Naive thymus-derived CD4-positive, alpha-beta T cell (primary cell): ENCODE measurements around the gene SYT10. TPM values are rescaled to one million over a fixed set of nuclear protein-coding genes. Genes with fewer than 3 reads are reported as not detected.
"Not testable (repeated sequence)": the region's sequence is repeated elsewhere in the genome, so short reads cannot be mapped to it uniquely, and the experiment has no call there.

ENCODE experiments used
- ATAC-seq: fragments of 150-1000 bp; cut with Tn5 transposase; 2 replicates; pipeline ENCODE4 v1.10.0; 2021; ENCODE audit warnings: mild to moderate bottlenecking, moderate library complexity
- CTCF ChIA-PET: fragments of 350-600 bp; sonication (Branson Sonifier 250); formaldehyde crosslinking; loops from one replicate; lab custom pipeline; 2021; ENCODE audit warnings: antibody characterized with exemption; lab: Charles Lee
- POLR2A ChIA-PET: fragments of 350-600 bp; sonication (Branson Sonifier 250); formaldehyde crosslinking; loops from one replicate; lab custom pipeline; 2021; ENCODE audit warnings: antibody characterized with exemption, inconsistent platforms; lab: Charles Lee
- DNase-seq, 9 donors: peaks; one replicate each; pipeline versions ENCODE4 v3.0.0 to v3.0.0-alpha.2; 2020 to 2022; ENCODE audit warnings: mixed read lengths in 1 of 9
- H3K27ac ChIP-seq: one replicate; pipeline ENCODE4 v1.7.0; 2013; ENCODE audit warnings: mild to moderate bottlenecking, low read depth, low read length, moderate library complexity
- H3K27me3 ChIP-seq, 2 donors: one replicate each; pipeline ENCODE4 v1.7.0; 2013; ENCODE audit warnings: low read length in 2 of 2, mild to moderate bottlenecking in 2 of 2, moderate library complexity in 2 of 2; ENCODE audit not compliant: control insufficient read depth in 2 of 2, insufficient read depth in 2 of 2
- H3K36me3 ChIP-seq, 3 experiments: 1 replicate in 2 of 3; 2 replicates in 1 of 3; pipeline ENCODE4 v1.7.0; 2013; ENCODE audit warnings: low read length in 3 of 3, mild to moderate bottlenecking in 3 of 3, moderate library complexity in 1 of 3; ENCODE audit not compliant: insufficient read depth in 3 of 3, control insufficient read depth in 2 of 3
- H3K4me1 ChIP-seq, 2 donors: one replicate each; pipeline ENCODE4 v1.7.0; 2013; ENCODE audit warnings: low read length in 2 of 2, mild to moderate bottlenecking in 2 of 2, moderate library complexity in 1 of 2; ENCODE audit not compliant: control insufficient read depth in 2 of 2, insufficient read depth in 2 of 2
- H3K4me3 ChIP-seq: 2 replicates; pipeline ENCODE4 v1.7.0; 2013; ENCODE audit warnings: mild to moderate bottlenecking, low read length
- H3K9me3 ChIP-seq, 3 experiments: 1 replicate in 2 of 3; 2 replicates in 1 of 3; pipeline ENCODE4 v1.7.0; 2013; ENCODE audit warnings: low read length in 3 of 3; ENCODE audit not compliant: control insufficient read depth in 2 of 3
- H3K27ac Mint-ChIP-seq, 9 donors: one replicate each; pipeline ENCODE4 v1.8.0; 2020 to 2022; ENCODE audit warnings: mixed read lengths in 9 of 9, mild to moderate bottlenecking in 8 of 9, moderate library complexity in 5 of 9, inconsistent platforms in 2 of 9
- H3K27me3 Mint-ChIP-seq, 5 donors: one replicate each; pipeline ENCODE4 v1.8.0; 2021 to 2022; ENCODE audit warnings: mixed read lengths in 5 of 5, mild to moderate bottlenecking in 1 of 5
- H3K36me3 Mint-ChIP-seq, 5 donors: one replicate each; pipeline ENCODE4 v1.8.0; 2020 to 2022; ENCODE audit warnings: mixed read lengths in 5 of 5, mild to moderate bottlenecking in 3 of 5, inconsistent platforms in 1 of 5
- H3K4me1 Mint-ChIP-seq, 7 donors: one replicate each; pipeline ENCODE4 v1.8.0; 2020 to 2022; ENCODE audit warnings: mixed read lengths in 7 of 7, mild to moderate bottlenecking in 3 of 7, inconsistent platforms in 1 of 7
- H3K4me3 Mint-ChIP-seq, 10 donors: one replicate each; pipeline ENCODE4 v1.8.0; 2020 to 2022; ENCODE audit warnings: mild to moderate bottlenecking in 10 of 10, mixed read lengths in 10 of 10, moderate library complexity in 6 of 10, inconsistent platforms in 2 of 10
- H3K9me3 Mint-ChIP-seq, 11 donors: one replicate each; pipeline ENCODE4 v1.8.0; 2020 to 2022; ENCODE audit warnings: mixed read lengths in 11 of 11, mild to moderate bottlenecking in 4 of 11, inconsistent platforms in 1 of 11, moderate library complexity in 1 of 11
- intact Hi-C, 2 donors: fragments of 100-400 bp; cut with micrococcal nuclease; formaldehyde crosslinking; loops; one replicate each; pipeline ENCODE4 v1.15.1; 2023
- polyA plus RNA-seq, 2 donors: library from polyadenylated mRNA; unstranded; fragments of 300-500 nt; fragmentation: Illumina TruSeq; gene quantifications; one replicate each; pipeline ENCODE4 v1.2.3, GENCODE V29; 2021
- total RNA-seq, 6 experiments: library from RNA in 5 of 6; stranded (reverse) in 5 of 6; gene quantifications; 1 replicate in 5 of 6; 2 replicates in 1 of 6; pipeline ENCODE4 v1.2.3 and lab custom pipeline; 2021 to 2026

The SYT10 gene
- total and polyA plus RNA-seq, 7 experiments from 2014 or later: not detected

DNA sequence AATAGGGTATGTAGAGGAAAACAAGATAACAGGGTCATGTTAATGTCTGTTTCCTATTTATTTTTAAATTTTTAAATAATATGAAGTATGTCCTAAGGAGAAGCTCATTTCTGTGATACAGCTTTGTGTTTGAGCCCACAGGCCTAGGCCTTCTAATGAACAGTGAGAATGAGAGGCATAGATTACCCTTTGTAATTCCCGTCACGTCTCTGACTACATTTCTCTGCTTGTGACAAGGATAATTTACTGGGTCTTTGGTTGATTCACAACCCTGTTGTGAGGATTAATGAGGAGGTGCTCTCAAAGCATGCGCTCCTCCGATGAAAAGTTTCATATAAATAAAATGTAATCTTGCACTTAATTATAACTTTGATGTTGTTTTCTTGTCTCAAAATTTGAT is 56.1 kb downstream of the SYT10 start:
- no peaks in the 10 kb centered on the region for H3K4me1 Mint-ChIP-seq
- POLR2A ChIA-PET: no interaction called here
- no peak overlapping the region for H3K27ac Mint-ChIP-seq
- H3K4me1 ChIP-seq: no peaks in the 10 kb centered on the region
- CTCF ChIA-PET: no interaction called here
- ATAC-seq: no peak
- no peaks in the 10 kb centered on the region for H3K36me3 Mint-ChIP-seq
- H3K27me3 Mint-ChIP-seq: peaks cover 0 to 5% (median 0%) of the 10 kb centered on the region in 5 donors
- DNase-seq: no peak
- H3K4me3 Mint-ChIP-seq: no peak overlapping the region
- H3K27me3 ChIP-seq: no peaks in the 10 kb centered on the region
- intact Hi-C loops: no loop called here
- no peaks in the 10 kb centered on the region for H3K36me3 ChIP-seq
- H3K27ac ChIP-seq: no peak overlapping the region
- no peak overlapping the region for H3K4me3 ChIP-seq
- peaks cover 0 to 6% (median 0%) of the 10 kb centered on the region in 11 donors for H3K9me3 Mint-ChIP-seq
- no peaks in the 10 kb centered on the region for H3K9me3 ChIP-seq

DNA sequence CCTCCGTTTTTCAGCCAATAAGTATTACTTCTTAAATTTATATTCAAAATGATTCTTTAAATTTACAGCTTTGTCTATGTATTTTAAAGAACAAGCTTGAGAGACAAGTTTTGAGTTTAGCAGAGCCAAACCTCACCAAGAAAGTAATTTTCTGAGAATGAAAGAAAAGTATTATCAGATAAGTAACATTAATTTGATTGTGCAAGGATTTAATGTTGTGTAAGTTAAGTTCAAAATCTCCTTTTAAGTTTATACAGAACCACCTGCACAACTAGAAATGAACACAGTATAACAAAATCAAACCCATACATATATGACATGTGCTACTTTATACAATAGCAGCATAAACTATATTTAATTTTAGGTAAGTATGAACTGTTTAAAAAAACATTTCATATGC is 63.5 kb downstream of the SYT10 start:
- ChIA-PET CTCF (interaction anchor here (0.6 kb wide), 1 partner anchor 100 kb away, joined by 5 read pairs; no protein-coding TSS in a partner anchor), POLR2A (no interaction called here)
- no peaks in the 10 kb centered on the region for H3K4me1 ChIP-seq
- DNase-seq: no peak
- Mint-ChIP-seq H3K27me3 (no peaks in the 10 kb centered on the region), H3K9me3 (no peaks in the 10 kb centered on the region), H3K27ac (no peak overlapping the region), H3K36me3 (no peaks in the 10 kb centered on the region), H3K4me3 (no peak overlapping the region), H3K4me1 (peaks cover 0 to 1% (median 0%) of the 10 kb centered on the region in 7 donors)
- no peak overlapping the region for H3K4me3 ChIP-seq
- no peaks in the 10 kb centered on the region for H3K36me3 ChIP-seq
- intact Hi-C loops: no loop called here
- H3K27me3 ChIP-seq: no peaks in the 10 kb centered on the region
- H3K9me3 ChIP-seq: no peaks in the 10 kb centered on the region
- no peak for ATAC-seq
- no peak overlapping the region for H3K27ac ChIP-seq

DNA sequence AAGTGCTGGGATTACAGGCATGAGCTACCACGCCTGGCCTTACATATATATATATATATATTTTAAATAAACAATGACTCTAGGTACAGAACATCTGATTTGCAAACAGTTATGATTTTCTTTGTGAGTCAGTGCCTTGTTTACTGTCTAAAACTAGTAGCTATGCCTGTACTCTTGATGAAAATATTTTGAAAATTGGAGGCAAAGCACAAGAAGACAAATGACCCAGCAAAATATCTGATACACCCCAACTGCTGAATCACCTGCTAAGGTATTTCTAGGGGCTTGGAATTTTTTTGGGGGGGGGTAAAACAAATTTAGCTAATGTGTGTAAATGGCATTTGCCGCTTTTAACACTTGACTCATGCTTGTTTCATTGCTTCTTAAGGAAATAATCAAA is 69.3 kb downstream of the SYT10 start:
- peaks cover 0 to 4% (median 0%) of the 10 kb centered on the region in 11 donors for H3K9me3 Mint-ChIP-seq
- Histone ChIP-seq H3K4me3 (no peak overlapping the region), H3K9me3 (no peaks in the 10 kb centered on the region), H3K27ac (no peak overlapping the region), H3K36me3 (no peaks in the 10 kb centered on the region), H3K4me1 (no peaks in the 10 kb centered on the region), H3K27me3 (no peaks in the 10 kb centered on the region)
- no peak overlapping the region for H3K4me3 Mint-ChIP-seq
- intact Hi-C loops: no loop called here
- no peak overlapping the region for H3K27ac Mint-ChIP-seq
- DNase-seq (no peak), ATAC-seq (no peak)
- H3K36me3 Mint-ChIP-seq: no peaks in the 10 kb centered on the region
- POLR2A ChIA-PET: no interaction called here
- CTCF ChIA-PET: interaction anchor here (0.7 kb wide), 1 partner anchor 601 kb away, joined by 4 read pairs; no protein-coding TSS in a partner anchor
- H3K4me1 Mint-ChIP-seq: peaks cover 0 to 1% (median 0%) of the 10 kb centered on the region in 7 donors
- no peaks in the 10 kb centered on the region for H3K27me3 Mint-ChIP-seq

DNA sequence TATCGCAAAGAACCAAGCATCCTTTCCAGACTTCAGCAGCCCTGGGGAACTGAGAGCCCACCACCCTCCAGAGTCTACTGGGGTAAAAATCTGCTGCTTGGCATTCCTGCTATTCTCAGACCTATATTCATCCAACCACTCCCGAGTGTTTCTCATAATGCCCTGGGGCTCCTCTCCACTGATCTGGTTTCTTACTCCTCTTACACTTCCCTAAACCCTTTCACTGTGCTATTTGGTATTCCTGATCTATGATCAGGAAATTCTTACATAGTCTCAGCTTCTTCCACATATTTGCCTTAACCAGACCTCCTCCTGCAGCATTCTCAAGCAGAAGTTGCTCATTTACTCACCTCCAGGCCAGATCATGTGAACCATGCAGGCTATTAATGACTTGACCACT is 82.4 kb downstream of the SYT10 start:
- Histone ChIP-seq H3K4me1 (no peaks in the 10 kb centered on the region), H3K27me3 (no peaks in the 10 kb centered on the region), H3K36me3 (no peaks in the 10 kb centered on the region), H3K27ac (no peak overlapping the region), H3K4me3 (no peak overlapping the region), H3K9me3 (no peaks in the 10 kb centered on the region)
- intact Hi-C loops: no loop called here
- Mint-ChIP-seq H3K4me3 (no peak overlapping the region), H3K4me1 (peaks cover 0 to 2% (median 0%) of the 10 kb centered on the region in 7 donors), H3K9me3 (peaks cover 0 to 3% (median 0%) of the 10 kb centered on the region in 11 donors), H3K27ac (no peak overlapping the region), H3K27me3 (no peaks in the 10 kb centered on the region), H3K36me3 (no peaks in the 10 kb centered on the region)
- DNase-seq (no peak), ATAC-seq (no peak)
- ChIA-PET CTCF (no interaction called here), POLR2A (no interaction called here)

DNA sequence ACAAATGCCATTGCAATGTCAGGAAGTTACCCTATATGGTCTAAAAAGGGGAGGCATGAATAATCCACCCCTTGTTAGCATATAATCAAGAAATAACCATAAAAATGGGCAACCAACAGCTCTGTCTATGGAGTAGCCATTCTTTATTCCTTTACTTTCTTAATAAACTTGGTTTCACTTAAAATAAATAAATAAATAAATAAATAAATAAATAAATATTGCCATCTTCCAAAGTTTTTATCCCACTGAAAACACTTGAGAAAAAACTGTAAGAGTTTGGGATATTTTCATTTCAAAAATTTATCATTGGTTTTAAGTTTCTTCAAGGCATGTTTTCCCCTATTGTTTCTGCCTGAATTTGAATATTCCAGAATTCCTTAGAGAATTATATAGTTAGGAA is 89.8 kb downstream of the SYT10 start:
- no peak overlapping the region for H3K4me3 Mint-ChIP-seq
- no peak overlapping the region for H3K27ac Mint-ChIP-seq
- H3K4me1 ChIP-seq: no peaks in the 10 kb centered on the region
- DNase-seq: no peak
- no peak overlapping the region for H3K4me3 ChIP-seq
- no peaks in the 10 kb centered on the region for H3K27me3 Mint-ChIP-seq
- no peaks in the 10 kb centered on the region for H3K4me1 Mint-ChIP-seq
- ChIA-PET POLR2A (no interaction called here), CTCF (no interaction called here)
- intact Hi-C loops: no loop called here
- no peaks in the 10 kb centered on the region for H3K9me3 ChIP-seq
- no peak overlapping the region for H3K27ac ChIP-seq
- H3K9me3 Mint-ChIP-seq: peaks cover 0 to 5% (median 4%) of the 10 kb centered on the region in 11 donors
- no peaks in the 10 kb centered on the region for H3K36me3 ChIP-seq
- H3K27me3 ChIP-seq: no peaks in the 10 kb centered on the region
- no peaks in the 10 kb centered on the region for H3K36me3 Mint-ChIP-seq
- no peak for ATAC-seq

DNA sequence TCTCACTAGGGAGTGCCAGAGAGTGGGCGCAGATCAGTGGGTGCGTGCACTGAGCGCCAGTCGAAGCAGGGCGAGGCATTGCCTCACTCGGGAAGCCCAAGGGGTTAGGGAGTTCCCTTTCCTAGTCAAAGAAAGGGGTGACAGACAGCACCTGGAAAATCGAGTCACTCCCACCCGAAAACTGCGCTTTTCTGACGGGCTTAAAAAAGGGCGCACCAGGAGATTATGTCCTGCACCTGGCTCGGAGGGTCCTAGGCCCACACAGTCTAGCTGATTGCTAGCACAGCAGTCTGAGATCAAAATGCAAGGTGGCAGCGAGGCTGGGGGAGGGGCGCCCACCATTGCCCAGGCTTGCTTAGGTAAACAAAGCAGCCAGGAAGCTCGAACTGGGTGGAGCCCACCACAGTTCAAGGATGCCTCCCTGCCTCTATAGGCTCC is 107.6 kb downstream of the SYT10 start:
- intact Hi-C loops, H3K4me3 Mint-ChIP-seq, H3K27me3 ChIP-seq, H3K36me3 ChIP-seq, H3K9me3 ChIP-seq, H3K27me3 Mint-ChIP-seq, CTCF ChIA-PET, POLR2A ChIA-PET, H3K36me3 Mint-ChIP-seq, H3K27ac ChIP-seq, DNase-seq, ATAC-seq, H3K4me1 ChIP-seq, H3K27ac Mint-ChIP-seq, H3K4me3 ChIP-seq, H3K4me1 Mint-ChIP-seq: not testable (repeated sequence)
- peaks cover 0 to 13% (median 4%) of the 10 kb centered on the region in 11 donors for H3K9me3 Mint-ChIP-seq

DNA sequence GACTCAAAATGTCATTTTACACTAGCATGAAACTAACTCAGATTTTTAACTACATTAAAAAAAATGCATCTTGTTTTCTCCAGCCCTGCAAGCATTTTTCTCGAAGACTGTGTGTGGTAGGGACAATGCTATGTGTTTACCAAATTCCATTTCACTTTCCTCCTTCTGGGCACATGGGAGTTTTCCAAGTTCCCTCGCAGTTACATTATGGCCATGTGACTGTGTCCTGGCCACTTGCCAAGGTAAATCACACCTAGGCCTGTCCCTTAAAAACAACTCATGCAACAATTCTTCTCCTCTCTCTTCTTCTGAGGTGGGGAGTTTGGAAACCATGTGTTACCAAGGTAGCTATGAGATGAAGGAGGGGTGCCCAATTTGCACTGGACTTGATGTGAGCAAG is 108.7 kb downstream of the SYT10 start:
- DNase-seq: no peak
- Histone ChIP-seq H3K9me3 (no peaks in the 10 kb centered on the region), H3K27ac (no peak overlapping the region), H3K27me3 (no peaks in the 10 kb centered on the region), H3K36me3 (no peaks in the 10 kb centered on the region), H3K4me1 (no peaks in the 10 kb centered on the region), H3K4me3 (no peak overlapping the region)
- POLR2A ChIA-PET: no interaction called here
- H3K9me3 Mint-ChIP-seq: peaks cover 0 to 13% (median 3%) of the 10 kb centered on the region in 11 donors
- H3K4me1 Mint-ChIP-seq: no peaks in the 10 kb centered on the region
- ATAC-seq: no peak
- H3K36me3 Mint-ChIP-seq: no peaks in the 10 kb centered on the region
- no peak overlapping the region for H3K27ac Mint-ChIP-seq
- H3K27me3 Mint-ChIP-seq: no peaks in the 10 kb centered on the region
- H3K4me3 Mint-ChIP-seq: no peak overlapping the region
- intact Hi-C loops: no loop called here
- CTCF ChIA-PET: no interaction called here
